Mucosa of descending colon (tissue), 3 donors: Measurements from ENCODE around the gene ZBTB11. TPM values are rescaled to one million over a fixed set of nuclear protein-coding genes. Genes with fewer than 3 reads are reported as not detected.
"Not testable (repeated sequence)": the region's sequence is repeated elsewhere in the genome, so short reads cannot be mapped to it uniquely, and the experiment has no call there.

ENCODE experiments used
- ATAC-seq: fragments of 200-7000 bp; cut with Tn5 transposase; one replicate; pipeline ENCODE4 v1.9.1; 2020; ENCODE audit warnings: mild to moderate bottlenecking, moderate library complexity
- DNase-seq, 3 donors: peaks; one replicate each; pipeline ENCODE4 v3.0.0-alpha.2; 2020
- H3K36me3 ChIP-seq: fragments of 200-600 bp; one replicate; pipeline ENCODE4 v1.8.0; 2021; ENCODE audit warnings: low read depth, mild to moderate bottlenecking
- H3K4me1 ChIP-seq: fragments of 200-600 bp; one replicate; pipeline ENCODE4 v1.8.0; 2021; ENCODE audit warnings: low read depth, mild to moderate bottlenecking
- H3K4me3 ChIP-seq: fragments of 200-600 bp; one replicate; pipeline ENCODE4 v1.8.0; 2021; ENCODE audit warnings: mild to moderate bottlenecking
- H3K9me3 ChIP-seq: fragments of 200-600 bp; one replicate; pipeline ENCODE4 v1.8.0; 2021; ENCODE audit warnings: mild to moderate bottlenecking
- CTCF ChIP-seq: fragments of 200-600 bp; IDR thresholded peaks from one replicate; pipeline ENCODE4 v1.8.0; 2022; ENCODE audit warnings: antibody characterized with exemption, mild to moderate bottlenecking
- intact Hi-C, 2 donors: fragments of 100-400 bp; cut with DNase I in 1 of 2; cut with micrococcal nuclease in 1 of 2; formaldehyde crosslinking; loops; one replicate each; pipeline versions ENCODE4 v1.11.0 to v1.11.1; 2022; cut with DNase I, micrococcal nuclease
- total RNA-seq, 3 donors: library from RNA; stranded (reverse); fragmentation: NEBNext Ultra II Directional in 2 of 3; extraction: Animal tissue kit (Norgen Biotek cat#: 25700) in 2 of 3; gene quantifications; one replicate each; pipeline versions ENCODE4 v1.2.1 to v1.2.4, GENCODE V29; 2021 to 2023
- donor health status: DM: no; HTN: no; CAD: no; lungs with moderate emphysema.
- donor health status: DM: no; HTN: no; CAD: no.
- donor health status: DM: no; HTN: yes; CAD: no.

Gene ZBTB11
- total RNA-seq, 3 donors from 2014 or later, result 13.0 to 19.4 (median 13.1) TPM

- TF ChIP-seq CTCF, result no peak
- H3K9me3 ChIP-seq, result no peaks in the 10 kb centered on the region
- intact Hi-C loops, result no loop called here
- no peak overlapping the region for H3K4me3 ChIP-seq
- H3K36me3 ChIP-seq, result peaks cover 3% of the 10 kb centered on the region
- DNase-seq (no peak), ATAC-seq (no peak)
- H3K4me1 ChIP-seq, result peaks cover 6% of the 10 kb centered on the region
These were observed 45.7 kb upstream of the ZBTB11 start for GRCh38 chr3:101722394-101723173.

GRCh38 chr3:101720851-101721840 lies 44.2 kb upstream of the ZBTB11 start:
- ATAC-seq (no peak), DNase-seq (no peak)
- no peak overlapping the region for H3K4me3 ChIP-seq
- H3K36me3 ChIP-seq, result peaks cover under 1% of the 10 kb centered on the region
- intact Hi-C loops, result no loop called here
- H3K4me1 ChIP-seq, result peaks cover 6% of the 10 kb centered on the region
- TF ChIP-seq CTCF, result no peak
- no peaks in the 10 kb centered on the region for H3K9me3 ChIP-seq

DNA sequence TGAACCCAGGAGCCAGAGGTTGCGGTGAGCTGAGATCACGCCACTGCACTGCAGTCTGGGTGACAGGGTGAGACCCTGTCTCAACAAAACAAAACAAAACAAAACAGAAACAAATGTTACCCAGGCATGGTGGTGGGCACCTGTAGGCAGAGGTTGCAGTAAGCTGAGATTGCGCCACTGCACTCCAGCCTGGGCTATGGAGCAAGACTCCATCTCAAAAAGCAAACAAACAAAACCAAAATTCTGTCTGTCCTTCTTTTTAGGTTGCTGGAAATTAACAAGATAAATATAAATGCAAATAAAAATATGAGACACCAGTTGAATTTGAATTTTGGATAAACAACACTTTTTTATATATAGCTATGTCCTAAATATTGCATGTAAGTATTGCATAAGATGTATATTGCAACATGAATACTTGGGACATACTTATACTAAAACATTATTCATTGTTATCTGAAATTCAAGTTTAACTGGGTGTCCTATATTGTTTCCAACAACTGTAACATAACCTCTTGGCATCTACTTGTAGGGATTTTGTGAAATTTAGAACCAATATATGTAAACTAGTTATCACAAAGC lies 42.8 kb upstream of the ZBTB11 start:
- DNase-seq (no peak), ATAC-seq (no peak)
- no peak overlapping the region for H3K4me3 ChIP-seq
- peaks cover 6% of the 10 kb centered on the region for H3K4me1 ChIP-seq
- no peaks in the 10 kb centered on the region for H3K36me3 ChIP-seq
- TF ChIP-seq CTCF, result no peak
- intact Hi-C loops, result no loop called here
- no peaks in the 10 kb centered on the region for H3K9me3 ChIP-seq

DNA sequence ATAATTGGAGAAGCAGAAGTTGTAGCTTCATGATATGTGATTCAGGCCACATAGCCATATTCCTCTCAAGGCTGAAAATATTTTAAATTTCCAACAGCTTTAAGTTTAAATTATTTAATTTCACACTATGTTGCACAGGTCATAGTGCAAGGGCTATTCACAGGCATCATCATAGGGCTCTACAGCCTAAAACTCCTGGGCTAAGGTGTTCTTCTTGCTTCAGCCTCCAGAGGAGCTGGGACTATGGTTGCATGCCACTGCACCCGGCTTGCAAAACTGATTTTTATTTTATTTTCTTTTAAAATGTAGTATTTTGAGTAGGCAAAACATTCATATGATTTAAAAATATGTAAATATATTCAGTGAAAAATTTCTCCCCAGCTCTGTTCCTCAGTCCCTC lies 41.5 kb upstream of the ZBTB11 start:
- H3K36me3 ChIP-seq, result no peaks in the 10 kb centered on the region
- TF ChIP-seq CTCF, result no peak
- H3K4me1 ChIP-seq, result no peaks in the 10 kb centered on the region
- no peak for ATAC-seq
- DNase-seq, result no peak
- H3K9me3 ChIP-seq, result no peaks in the 10 kb centered on the region
- no peak overlapping the region for H3K4me3 ChIP-seq
- intact Hi-C loops, result no loop called here

GRCh38 chr3:101709126-101709525 lies 32.2 kb upstream of the ZBTB11 start:
- Histone ChIP-seq H3K36me3 (no peaks in the 10 kb centered on the region), H3K4me1 (no peaks in the 10 kb centered on the region), H3K4me3 (no peak overlapping the region), H3K9me3 (no peaks in the 10 kb centered on the region)
- ATAC-seq (no peak), DNase-seq (no peak)
- TF ChIP-seq CTCF, result no peak
- intact Hi-C loops, result no loop called here

GRCh38 chr3:101704639-101705038 lies 27.7 kb upstream of the ZBTB11 start:
- H3K4me1 ChIP-seq, H3K9me3 ChIP-seq, intact Hi-C loops, H3K4me3 ChIP-seq, H3K36me3 ChIP-seq, DNase-seq, ATAC-seq: not testable (repeated sequence)
